Daoy (cell line): Measurements from ENCODE around the gene RANBP3. TPM values are rescaled to one million over a fixed set of nuclear protein-coding genes. Genes with fewer than 3 reads are reported as not detected.

Source experiments
- DNase-seq: peaks from one replicate; pipeline ENCODE4 v3.0.0-alpha.2; 2015; ENCODE audit warnings: low read depth
- total RNA-seq: library from RNA; depleted of rRNA; stranded (reverse); fragments of >200 nt; shearing (Covaris generic); gene quantifications from 2 replicates; pipeline ENCODE4 v1.2.3, GENCODE V29; 2014

The RANBP3 gene
- total RNA-seq, 1 experiment from 2014 or later: 64.5 TPM

GRCh38 chr19:5926641-5927440 is 51.1 kb downstream of the RANBP3 start:
- DNase-seq: no peak

GRCh38 chr19:5925830-5926427 is 52.0 kb downstream of the RANBP3 start:
- no peak for DNase-seq

- DNase-seq: no peak
Measured at GRCh38 chr19:5923356-5923755, 54.6 kb downstream of the RANBP3 start.

- DNase-seq: no peak
Measured at GRCh38 chr19:5922161-5922545, 55.8 kb downstream of the RANBP3 start.

GRCh38 chr19:5921516-5922160 is 56.3 kb downstream of the RANBP3 start:
- no peak for DNase-seq

GRCh38 chr19:5918463-5919079 is 59.4 kb downstream of the RANBP3 start:
- DNase-seq: no peak

GRCh38 chr19:5917431-5918107 is 60.4 kb downstream of the RANBP3 start:
- DNase-seq: no peak

GRCh38 chr19:5916181-5916708 is 61.7 kb downstream of the RANBP3 start:
- DNase-seq: no peak

- no peak for DNase-seq
Measured at GRCh38 chr19:5915782-5916165, 62.2 kb downstream of the RANBP3 start.

- no peak for DNase-seq
Measured at GRCh38 chr19:5914946-5915781, 62.8 kb downstream of the RANBP3 start.

- DNase-seq: no peak
Measured at GRCh38 chr19:5914358-5914774, 63.6 kb downstream of the RANBP3 start.

- peak; percentile 92 for DNase-seq
Measured at GRCh38 chr19:5913739-5914357, 64.1 kb downstream of the RANBP3 start, which contains the start of gene CAPS. CAPS (plus strand) TSS chr19:5914254; CDS start chr19:5914407, 153 bp downstream.

- no peak for DNase-seq
Measured at GRCh38 chr19:5911366-5911765, 66.6 kb downstream of the RANBP3 start.

- DNase-seq: no peak
Measured at GRCh38 chr19:5910638-5910907, 67.4 kb downstream of the RANBP3 start.

GRCh38 chr19:5908773-5909442 is 69.0 kb downstream of the RANBP3 start:
- no peak for DNase-seq

GRCh38 chr19:5907241-5907640 is 70.7 kb downstream of the RANBP3 start:
- DNase-seq: no peak

GRCh38 chr19:5905114-5905778 is 72.7 kb downstream of the RANBP3 start:
- DNase-seq: no peak

- peak; percentile 100 for DNase-seq
Measured at GRCh38 chr19:5904352-5905113, 73.4 kb downstream of the RANBP3 start, which contains the start of gene VMAC. VMAC (plus strand) TSS chr19:5904872; CDS start chr19:5904891, 19 bp downstream.
